GM20000 (cell line): ENCODE measurements around the gene MOV10.
A peak's percentile ranks its signal among the peaks of the same experiment; 100 is the strongest.

Source experiments
- DNase-seq: peaks from one replicate; pipeline ENCODE4 v3.0.0; 2012; ENCODE audit warnings: low spot score
- CTCF ChIP-seq: IDR thresholded peaks from 2 replicates; pipeline ENCODE4 v1.5.1; 2012; ENCODE audit warnings: mild to moderate bottlenecking, control low read depth; ENCODE audit errors: extremely low read depth, missing control alignments

Gene MOV10

DNA sequence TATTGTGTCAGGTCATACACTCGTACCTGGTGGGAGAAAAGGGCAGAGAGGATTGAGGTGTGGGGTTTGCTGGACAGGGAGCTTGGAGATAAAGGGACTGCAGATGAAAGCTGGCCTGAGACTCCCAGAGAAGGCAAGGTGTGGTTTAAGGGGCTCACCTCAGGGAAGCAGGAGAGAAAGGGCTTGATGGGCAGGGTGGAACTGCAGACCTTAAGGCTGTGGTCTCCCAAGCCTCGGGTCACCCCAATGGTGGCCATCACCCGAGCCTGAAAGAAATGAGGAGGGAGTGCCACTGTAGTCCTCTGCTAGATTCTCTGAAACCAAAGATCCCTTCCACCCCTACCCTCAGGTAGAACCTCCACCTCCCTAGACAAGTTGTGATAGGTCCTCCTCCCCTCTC is 36.1 kb downstream of the MOV10 start:
- no peak for DNase-seq
- no peak for TF ChIP-seq CTCF

DNA sequence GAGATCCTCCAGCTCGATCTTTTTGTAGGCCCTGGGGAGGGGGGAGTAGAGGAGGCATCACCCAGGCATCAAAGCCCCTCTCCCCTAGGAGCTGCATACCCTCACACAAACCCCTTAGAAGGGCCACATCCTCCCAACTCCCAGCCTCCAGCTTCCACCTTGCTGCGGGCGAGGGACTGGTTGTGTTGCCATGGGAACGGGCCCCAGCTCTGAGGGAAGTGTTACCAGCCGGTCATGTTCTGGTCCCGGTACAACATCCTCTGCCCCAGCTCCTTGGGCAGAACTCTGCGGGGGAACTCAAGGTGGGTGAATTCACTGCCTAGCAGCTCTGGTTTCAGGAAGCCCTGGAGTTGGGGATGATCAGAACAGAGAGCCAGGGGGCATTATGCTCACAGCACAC is 36.6 kb downstream of the MOV10 start:
- no peak for DNase-seq
- TF ChIP-seq CTCF: no peak

DNA sequence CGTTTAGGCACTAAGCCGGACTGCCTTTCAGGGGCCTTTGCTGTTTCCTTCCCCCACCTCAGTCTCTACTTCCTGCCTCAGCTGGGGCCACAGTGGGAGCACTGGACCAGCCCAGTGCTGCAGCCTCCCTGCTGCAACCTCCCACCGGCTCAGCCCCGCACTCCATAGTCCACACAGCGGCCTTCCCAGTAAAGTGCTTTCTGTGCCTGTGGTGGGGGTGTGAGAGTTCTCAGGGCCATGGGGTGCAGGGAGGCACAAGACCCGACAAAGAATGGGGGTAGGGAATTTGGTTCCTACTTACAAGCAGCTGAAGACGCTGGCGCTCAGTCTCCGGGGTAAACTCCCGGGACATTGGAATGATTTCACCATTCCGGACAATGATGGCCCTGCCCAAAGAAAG is 37.2 kb downstream of the MOV10 start:
- TF ChIP-seq CTCF: no peak
- DNase-seq: no peak

DNA sequence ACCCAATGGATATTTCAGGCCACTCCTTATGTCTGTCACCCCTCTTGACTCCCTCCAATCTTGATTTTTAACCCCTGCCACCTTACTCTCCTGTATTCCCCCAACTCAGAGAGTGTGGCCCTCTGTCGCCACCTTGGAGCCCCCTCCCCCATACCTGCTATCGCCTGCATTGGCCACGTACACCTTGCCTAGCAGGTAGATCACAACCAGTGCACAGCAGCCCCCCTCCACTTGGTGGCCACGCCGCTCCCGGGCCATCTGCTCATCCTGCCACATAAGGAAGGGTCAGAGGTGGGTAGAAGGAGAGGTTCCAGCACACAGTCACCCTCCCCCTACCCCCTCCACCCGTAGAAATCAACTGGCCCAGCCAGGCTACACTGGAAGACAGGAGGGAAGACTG is 37.7 kb downstream of the MOV10 start:
- no peak for DNase-seq
- no peak for TF ChIP-seq CTCF

- DNase-seq: no peak
- no peak for TF ChIP-seq CTCF
These were observed 38.3 kb downstream of the MOV10 start for GRCh38 chr1:112712701-112713128.

- TF ChIP-seq CTCF: no peak
- DNase-seq: peak; percentile 59
These were observed 39.2 kb downstream of the MOV10 start for GRCh38 chr1:112713466-112714312.

GRCh38 chr1:112714313-112715263 is 40.1 kb downstream of the MOV10 start:
- no peak for TF ChIP-seq CTCF
- peak; percentile 37 for DNase-seq
